ENCODE results near the gene ATL2.
"Not testable (repeated sequence)": the region's sequence is repeated elsewhere in the genome, so short reads cannot be mapped to it uniquely, and the experiment has no call there.

The ATL2 gene

DNA sequence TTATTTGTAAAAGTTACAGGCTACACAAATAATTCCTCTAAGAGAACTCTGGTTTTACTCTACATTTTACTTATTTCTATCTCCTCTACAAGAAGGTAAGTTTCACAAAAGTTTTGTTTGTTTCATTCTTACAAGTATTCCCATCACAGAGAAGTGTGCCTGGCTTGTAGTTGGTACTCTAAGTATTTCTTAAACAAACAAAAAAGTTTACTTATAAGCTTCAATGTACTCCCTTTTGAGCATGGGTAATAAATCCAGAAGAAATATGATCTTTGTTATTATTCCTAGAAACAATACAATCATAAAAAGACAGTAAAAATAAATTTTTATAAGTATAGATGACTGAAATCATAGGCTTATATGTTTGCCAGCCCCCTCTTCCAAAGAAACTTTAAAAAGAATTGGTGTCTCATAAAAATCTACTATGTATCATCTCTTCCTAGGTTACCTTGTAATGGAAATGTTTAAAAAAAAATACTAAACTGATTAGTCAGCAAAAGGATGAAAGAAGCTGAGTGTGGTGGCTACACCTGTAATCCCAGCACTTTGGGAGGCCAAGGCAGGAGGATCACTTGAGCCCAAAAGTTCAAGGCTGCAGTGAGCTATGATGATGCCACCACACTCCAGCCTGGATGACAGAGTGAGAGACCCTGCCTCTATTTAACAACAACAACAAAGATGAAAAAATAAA is 54.7 kb downstream of the ATL2 start:
- DNase-seq = no peak

DNA sequence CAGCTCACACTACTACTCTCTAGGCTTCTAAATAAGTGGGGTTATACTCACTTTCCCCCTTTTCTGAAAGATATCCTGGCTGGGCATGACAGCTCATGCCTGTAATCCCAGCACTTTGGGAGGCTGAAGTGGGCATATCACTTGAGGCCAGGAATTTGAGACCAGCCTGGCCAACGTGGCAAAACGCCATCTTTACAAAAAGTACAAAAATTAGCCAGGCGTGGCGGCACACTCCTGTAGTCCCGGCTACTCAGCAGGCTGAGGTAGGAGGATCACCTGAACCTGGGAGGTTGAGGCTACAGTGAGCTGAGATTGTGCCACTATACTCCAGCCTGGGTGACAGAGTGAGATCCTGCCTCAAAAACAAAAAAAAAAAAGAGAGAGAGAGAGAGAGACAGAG is 57.8 kb downstream of the ATL2 start:
- DNase-seq = not testable (repeated sequence)

DNA sequence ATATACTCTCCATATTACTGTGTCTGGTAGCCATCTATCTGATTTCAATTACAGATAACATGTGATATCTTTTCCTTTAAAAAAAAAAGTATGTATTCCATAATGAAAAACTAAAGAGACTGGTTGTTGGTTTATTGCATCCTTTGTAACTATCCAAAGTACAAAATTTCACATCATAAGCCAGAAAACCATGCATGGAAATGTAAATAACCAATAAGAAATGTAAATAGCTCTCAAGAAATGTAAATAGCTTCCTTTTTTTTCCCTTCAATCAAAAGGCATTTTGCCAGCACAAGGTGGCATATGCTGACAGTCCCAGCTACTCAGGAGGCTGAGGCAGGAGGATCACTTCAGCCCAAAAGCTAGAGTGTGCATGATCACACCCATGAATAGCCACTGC is 59.3 kb downstream of the ATL2 start:
- no peak for DNase-seq

DNA sequence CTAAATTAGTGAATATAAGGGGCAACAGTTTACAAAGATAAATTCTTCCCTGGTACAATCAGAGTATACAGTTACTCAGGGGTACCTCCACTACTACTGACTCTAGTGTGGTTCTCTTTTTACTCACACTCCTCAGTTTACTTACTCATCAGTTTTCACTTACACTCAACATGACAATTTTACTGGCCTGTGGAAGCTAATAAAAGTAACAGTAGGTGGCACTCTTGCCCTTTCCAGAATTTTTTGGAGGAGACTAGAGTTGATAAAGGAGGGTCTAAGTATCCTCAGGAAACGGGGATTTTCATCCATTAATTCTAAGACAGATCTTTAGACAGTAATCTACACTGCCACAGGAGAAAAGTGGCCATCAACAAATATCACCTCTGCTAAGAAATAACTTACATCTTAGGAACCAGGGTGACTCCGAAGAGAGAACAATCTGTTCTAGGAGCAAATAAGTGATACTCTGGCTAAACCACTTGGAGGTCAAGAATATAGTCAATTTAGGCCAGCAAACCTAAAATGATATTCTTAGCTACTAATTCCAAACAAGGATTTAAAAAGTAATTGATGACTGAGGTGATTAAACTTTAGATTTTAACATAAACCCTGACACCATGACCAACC is 61.3 kb downstream of the ATL2 start:
- DNase-seq = peak; percentile 60

DNA sequence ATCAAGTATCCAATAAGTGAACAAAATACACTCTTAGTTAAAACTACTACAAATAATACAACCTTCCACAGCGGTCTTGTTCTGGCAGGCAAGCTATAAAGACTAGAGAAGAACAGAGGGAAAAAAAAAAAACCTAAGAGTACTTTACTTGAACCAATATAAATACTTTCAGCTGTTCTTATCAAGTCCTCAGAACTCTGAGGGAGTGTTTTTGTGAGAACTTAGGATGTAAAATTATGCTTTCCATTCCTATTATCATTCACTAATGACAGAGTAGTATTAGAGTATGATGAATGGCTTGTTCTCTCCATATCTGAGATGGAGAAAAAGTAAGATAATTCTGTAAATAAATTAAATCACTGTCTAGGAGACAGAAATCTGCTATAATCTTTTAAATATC is 68.3 kb downstream of the ATL2 start:
- DNase-seq = no peak

DNA sequence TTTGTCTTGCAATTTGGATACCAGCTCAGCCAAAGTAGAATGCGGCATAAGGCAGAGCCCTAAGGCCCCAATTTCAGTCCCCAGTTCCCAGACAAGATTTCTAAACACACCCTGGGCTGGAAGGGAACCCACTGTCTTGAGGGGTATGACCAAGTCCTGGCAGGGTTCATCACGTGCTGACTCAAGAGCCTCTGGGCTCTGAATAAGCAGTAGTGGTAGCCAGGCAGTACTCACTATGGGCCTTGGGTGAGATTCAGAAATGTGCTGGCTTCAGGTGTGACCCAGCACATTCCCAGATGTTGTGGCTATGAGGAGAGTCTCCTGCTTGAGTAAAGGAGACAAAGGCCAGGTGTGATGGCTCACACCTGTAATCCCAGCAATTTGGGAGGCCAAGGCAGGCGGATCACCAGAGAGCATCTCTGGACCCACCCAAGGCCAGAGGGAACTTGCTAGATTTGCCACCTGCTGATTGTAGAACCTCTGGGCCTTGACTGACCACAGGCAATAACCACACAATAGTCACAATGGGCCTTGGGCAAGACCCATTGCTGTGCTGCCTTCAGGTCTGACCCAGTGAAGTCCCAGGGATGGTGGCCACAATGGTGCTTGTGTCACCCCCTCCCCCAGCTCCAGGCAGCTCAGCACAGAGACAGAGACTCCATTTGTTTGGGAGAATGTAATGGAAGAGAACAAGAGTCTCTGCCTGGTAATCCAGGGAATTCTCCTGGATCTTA is 74.9 kb downstream of the ATL2 start:
- no peak for DNase-seq

DNA sequence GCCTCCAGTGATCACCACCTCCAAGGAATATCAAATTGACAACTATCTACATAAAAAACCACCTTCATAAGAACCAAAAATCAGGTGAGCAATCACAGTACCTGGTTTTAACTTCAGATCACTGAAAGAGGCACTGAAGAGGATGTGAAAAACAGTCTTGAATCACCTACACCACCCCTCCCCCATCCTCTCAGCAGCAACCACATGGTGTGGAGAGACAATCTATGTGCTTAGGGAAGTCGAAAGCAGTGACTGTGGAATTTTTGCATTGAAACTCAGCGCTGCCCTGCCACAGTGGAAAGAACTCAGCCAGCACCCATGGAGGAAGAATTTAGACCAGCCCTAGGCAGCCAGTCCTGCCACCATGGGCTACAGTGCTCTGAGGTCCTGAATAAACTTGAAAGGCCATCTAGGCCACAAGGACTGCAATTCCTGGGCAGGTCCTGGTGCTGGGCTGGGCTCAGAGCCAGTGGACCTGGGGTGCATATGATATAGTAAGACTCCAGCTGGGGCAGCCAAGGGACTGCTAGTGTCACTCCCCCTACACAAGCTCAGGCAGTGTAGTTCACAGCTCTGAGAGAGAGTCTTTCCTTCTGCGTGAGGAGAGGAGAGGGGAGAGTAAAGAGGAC is 75.6 kb downstream of the ATL2 start:
- DNase-seq = no peak

DNA sequence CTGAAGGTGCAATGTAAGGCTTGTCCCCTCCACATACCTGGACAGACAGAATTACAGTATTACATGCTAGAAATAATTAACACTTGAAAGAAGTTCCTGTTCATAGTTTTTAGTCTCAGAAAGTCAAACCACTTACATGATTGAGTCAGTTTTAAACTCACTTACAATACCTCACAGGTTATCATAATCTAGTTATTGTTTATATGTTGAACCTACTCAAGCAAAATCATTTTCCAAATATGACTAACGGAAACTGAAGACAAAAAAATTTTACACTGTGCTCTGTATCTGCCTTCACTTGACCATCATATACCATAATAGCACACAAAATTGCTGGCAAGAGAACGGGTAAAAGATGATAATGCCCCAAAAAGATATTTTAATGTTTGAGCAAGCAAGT is 78.5 kb downstream of the ATL2 start:
- no peak for DNase-seq

DNA sequence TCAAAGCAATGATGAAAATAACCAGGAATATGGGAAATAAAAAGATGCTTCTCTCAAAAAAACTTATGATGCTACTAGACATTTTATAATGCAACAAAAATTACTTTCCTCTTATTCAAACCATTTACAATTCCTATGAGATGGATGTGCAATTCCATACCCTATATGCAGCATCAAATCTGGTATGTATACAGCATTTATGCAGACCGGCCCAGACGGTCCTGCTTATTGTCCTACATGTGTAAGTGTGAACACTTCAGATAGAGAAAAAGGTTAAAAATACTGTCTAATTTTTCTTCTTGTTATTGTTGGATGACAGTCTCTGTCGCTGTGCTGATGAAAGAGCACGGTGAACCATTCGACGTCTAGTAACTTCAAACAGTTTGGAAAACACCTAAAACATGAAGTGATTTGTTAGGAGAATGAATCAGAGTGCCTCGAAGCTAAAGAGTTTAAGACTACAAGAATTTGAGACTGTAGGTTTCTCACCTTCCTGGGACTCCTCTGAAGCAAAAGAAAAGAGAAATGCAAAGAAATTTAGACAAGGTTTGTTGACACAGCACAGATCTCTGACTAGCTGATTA is 80.8 kb downstream of the ATL2 start:
- DNase-seq = no peak

DNA sequence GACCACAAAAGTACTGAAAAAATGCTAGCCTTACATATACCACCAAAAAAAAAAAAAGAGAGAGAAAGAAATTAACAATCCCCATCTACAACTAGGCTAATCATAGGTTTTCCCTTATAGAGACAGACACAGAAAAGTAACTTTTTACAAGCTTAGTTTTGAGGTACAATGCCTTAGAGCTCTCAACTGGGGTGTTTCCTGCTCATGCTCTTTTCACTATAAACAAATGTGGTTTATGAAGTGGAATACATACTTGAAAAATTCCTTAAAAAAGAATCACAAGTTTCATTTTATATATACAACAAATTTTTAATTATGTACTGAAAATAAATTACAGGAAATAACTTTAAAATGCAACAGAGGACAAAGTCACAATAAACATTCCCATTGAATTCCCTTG is 82.5 kb downstream of the ATL2 start:
- DNase-seq = no peak

DNA sequence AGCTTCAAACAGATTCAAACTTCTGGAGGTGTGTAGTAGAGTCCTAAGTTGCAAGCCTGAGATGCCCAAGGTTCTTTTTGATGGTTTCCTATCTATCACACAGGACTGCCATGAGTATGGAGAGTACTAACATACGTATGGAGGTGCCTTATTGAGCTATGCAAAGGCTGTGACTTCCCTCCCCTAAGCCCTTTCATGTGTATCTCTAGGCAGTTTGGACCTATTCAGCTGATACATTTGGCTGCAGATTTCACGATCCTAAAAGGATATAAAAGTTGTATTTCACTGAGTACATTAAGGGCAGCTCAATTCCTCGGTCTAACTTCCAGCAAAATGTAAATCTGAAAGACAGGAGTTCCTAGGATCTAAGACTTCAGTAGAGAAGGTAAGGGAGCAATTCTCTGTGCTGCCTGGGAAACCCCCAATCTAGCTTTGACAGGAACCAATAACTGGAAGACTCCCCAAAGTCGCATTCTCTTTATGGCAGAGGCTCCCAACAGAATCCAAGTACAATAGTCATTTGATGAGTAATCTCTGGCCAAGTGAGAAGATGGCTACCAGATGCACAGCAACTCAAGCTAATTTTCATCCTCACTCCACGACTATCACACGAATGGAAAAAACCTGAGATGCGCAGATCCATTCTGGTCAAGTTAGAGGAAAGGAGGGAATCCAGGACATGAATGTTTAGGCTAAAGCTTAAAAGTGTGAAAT is 83.8 kb downstream of the ATL2 start:
- DNase-seq = no peak

DNA sequence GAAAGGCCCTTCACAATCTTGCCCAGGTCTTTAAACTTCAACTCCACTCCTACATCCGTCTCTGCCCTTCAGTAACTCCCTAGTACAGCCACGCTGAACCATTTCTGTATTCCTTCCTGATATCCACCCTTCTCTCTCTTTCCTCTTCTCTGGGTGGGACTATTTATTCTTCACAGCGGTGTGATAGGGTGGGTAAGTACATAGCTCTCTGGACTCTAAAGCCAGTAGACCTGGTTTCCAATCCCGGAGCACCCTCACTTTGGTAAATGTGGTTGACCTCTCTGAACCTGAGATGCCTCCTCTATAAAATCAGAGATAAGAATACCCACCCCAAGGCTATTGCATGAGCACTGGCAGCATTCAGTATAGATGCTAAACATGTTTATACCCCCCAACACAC is 86.7 kb downstream of the ATL2 start:
- no peak for DNase-seq

DNA sequence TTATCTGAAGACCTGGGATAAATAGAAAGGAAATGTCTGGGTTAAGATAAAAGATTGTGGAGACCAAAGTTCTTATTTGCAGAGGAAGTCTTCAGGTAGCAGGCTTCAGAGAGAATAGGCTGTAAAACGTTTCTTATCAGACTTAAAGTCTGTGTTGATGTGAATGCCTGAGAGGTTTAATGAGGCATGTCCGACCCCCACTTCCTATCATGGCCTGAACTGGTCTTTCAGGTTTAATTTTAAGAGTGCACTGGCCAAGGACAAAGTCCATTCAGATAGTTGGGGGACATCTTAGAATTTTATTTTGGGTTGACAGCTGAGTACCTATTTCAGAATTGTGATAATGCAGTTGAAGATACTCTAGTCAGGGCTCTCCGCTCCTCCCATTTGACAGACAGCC is 92.1 kb downstream of the ATL2 start:
- no peak for DNase-seq

DNA sequence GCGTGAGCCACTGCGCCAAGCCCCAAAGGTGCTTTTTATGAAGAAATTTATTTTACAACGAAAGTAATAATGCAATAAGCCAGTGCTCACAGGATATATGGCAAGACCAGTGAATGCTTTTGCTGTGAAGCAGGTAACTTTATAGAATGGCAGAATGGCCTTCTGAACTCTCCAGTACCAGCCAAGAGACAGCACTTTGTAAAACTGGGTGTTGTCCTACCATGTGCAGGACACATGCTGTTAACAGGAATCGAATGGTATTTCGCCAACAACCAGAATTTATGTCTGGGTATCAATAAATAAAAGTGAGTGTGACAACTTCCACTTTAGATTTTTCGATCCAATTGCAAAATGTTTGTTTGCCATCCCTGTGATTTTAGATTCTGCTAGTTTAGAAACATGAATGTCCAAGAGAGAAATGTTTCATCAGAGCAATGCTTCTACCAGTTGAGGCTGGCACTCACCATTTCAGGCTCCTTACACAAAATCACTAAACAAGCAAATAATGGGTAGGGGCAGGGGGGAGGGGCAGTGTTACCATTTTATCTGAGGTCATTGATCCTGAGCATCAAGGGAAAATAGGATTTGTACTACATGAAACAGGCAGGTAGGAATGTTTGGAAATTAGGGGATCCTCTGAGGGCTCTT is 95.9 kb downstream of the ATL2 start:
- no peak for DNase-seq

DNA sequence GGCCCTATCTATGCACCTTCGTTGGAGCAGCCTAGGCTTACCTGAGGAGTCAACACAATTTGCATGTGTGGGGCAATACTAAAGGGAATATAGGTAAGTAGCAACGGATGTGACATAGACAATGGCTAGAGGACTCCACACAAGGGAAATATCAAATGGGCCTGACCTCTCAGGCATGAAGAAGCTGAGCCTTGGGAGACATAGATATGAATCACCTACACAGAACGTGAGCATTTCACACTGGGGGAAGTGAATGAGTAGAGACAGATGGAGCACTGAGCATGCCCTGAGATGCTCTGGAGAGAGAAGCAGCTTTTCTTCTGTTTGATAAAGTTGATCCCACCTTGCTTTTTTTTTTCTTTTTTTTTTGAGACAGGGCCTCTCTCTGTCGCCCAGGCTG is 97.9 kb downstream of the ATL2 start:
- no peak for DNase-seq

DNA sequence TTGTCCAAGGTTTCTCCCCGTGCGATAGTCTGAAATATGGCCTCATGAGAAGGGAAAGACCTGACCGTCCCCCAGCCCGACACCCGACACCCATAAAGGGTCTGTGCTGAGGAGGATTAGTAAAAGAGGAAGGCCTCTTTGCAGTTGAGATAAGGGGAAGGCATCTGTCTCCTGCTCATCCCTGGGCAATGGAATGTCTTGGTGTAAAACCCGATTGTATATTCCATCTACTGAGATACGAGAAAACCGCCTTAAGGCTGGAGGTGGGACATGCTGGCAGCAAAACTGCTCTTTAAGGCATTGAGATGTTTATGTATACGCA is 99.0 kb downstream of the ATL2 start:
- DNase-seq = not testable (repeated sequence)

DNA sequence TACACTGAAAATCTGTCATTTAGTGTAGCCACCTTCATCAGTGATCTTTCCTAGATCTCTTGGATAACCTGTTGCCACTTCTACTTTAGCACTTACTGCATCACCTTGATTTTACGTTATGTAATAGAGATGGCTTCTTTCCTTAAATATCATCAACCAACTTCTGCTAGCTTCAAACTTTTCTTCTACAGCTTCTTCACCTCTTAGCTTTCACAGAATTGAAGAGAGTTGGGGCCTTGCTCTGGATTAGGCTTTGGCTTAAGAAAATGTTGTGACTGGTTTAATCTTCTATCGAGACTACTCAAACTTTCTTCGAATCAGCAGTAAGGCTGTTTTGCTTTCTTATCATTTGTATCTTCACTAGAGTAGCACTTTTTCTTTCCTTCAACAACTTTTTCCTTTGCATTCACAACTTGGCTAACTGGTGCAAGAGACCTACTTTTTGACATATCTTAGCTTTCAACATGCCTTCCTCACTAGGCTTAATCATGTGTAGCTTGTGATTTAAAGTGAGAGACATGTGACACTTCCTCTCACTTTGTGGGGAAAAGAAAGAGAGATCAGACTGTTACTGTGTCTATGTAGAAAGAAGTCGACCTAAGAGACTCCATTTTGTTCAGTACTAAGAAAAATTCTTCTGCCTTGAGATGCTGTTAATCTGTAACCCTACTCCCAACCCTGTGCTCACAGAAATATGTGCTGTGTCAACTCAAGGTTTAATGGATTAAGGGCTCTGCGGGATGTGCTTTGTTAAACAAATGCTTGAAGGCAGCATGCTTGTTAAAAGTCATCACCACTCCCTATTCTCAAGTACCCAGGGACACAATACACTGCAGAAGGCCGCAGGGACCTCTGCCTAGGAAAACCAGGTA is 99.6 kb downstream of the ATL2 start:
- no peak for DNase-seq

DNA sequence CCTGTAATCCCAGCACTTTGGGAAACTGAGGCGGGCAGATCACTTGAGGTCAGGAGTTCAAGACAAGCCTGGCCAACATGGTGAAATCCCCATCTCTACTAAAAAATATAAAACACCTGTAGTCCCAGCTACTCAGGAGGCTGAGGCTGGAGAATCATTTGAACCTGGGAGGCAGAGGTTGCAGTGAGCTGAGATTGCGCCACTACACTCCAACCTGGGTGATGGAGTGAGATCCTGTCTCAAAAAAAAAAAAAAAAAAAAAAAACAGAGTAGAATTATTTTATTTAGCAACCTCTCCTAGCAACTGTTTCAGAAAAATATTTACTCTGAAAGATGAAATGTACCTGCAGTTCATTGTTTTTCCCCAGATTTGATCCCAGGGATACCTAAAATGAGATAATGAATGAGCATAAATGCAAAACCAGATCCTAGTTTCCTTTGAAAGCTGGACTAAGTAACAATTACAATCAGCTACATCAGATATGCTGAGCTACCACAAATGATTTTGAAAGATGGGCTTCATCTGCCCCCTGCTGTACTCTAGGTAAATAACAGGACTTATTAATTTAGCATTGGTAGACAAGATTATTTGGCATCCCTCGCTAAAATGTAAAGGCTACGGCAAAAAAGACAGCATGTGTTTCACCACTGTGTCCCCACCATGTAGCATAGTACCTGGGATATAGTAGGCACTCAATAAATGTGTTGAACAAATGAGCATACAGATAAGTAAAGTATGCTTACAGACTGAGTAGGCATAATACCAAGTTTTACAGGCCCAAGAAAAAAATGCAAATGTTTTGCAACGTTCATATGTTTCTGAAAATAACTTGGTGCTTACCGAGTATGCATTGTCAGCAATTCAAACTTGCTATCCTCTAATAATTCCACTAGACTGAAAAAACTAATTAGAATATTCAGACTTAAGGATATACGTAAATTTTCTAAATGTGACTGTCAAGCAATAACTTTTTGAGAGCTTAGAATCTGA is 102.5 kb downstream of the ATL2 start:
- DNase-seq = peak; percentile 55

DNA sequence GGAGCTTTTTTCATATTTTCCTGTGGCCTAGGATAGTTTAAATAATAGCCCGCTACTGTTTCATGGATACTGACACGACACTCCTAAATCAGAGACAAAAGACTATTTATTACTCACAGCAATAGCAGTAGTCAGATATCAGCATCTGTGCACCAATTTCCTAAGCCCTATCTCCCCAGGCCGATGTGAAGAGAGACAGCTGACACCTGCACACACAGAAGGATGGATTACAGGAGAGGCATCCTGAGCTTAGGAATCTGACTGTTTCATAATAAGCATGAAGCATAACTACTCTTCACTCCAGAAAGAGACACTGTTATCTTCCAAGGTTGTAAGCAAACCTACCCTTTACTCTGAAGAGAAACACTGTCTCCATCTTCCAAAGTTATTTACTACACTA is 105.4 kb downstream of the ATL2 start:
- no peak for DNase-seq

DNA sequence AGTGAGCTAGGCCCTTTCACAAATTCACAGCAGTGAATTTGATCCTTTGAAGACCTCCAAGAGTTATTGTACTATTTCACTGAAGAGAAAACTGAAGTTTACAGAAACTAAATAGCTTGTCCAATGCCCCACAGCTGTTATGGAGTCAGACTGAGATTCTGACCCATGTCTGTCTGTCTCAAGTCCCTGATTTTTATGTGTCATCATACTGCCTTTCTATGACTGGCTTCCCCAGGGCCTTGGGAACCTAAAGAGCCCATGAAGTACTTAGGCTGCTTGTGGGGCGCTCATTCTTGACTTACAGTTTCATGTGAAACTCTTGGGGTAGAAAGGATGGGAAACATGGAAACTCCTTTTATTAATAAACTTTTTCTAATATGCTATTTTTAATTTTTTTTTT is 107.7 kb downstream of the ATL2 start:
- no peak for DNase-seq

All from midbrain (tissue), 1 donor.